NCI-H2171 treated with DMSO at 0.1 percent for 48 hours (cell line): ENCODE measurements around the gene NUDC.
"Not testable (repeated sequence)": the region's sequence is repeated elsewhere in the genome, so short reads cannot be mapped to it uniquely, and the experiment has no call there.

Source experiments
- DNase-seq: peaks from one replicate; lab custom pipeline; 2025; lab: John Stamatoyannopoulos, UW

Gene NUDC

GRCh38 chr1:26921540-26922430 is at the start of gene NUDC:
TSS of gene NUDC (plus strand) at chr1:26921743. CDS start at chr1:26921849, 106 bp downstream.
- DNase-seq, result peak; percentile 95

- not testable (repeated sequence) for DNase-seq
Measured at GRCh38 chr1:26873097-26873496, 48.4 kb upstream of the NUDC start.

GRCh38 chr1:26874896-26875295 is 46.6 kb upstream of the NUDC start:
- no peak for DNase-seq

GRCh38 chr1:26877326-26877725 is 44.2 kb upstream of the NUDC start:
- DNase-seq, result no peak

GRCh38 chr1:26879793-26880192 is 41.8 kb upstream of the NUDC start:
- DNase-seq, result no peak

GRCh38 chr1:26881611-26882010 is 39.9 kb upstream of the NUDC start:
- not testable (repeated sequence) for DNase-seq

GRCh38 chr1:26882696-26883463 is 38.7 kb upstream of the NUDC start:
- DNase-seq, result no peak

GRCh38 chr1:26887125-26887524 is 34.4 kb upstream of the NUDC start:
- peak; percentile 16 for DNase-seq

GRCh38 chr1:26888231-26888630 is 33.3 kb upstream of the NUDC start:
- DNase-seq, result no peak

- peak; percentile 75 for DNase-seq
Measured at GRCh38 chr1:26889551-26890466, 31.7 kb upstream of the NUDC start, which contains the start of gene GPN2. TSS of gene GPN2 (minus strand) at chr1:26890283. CDS start at chr1:26890096, 187 bp downstream.

GRCh38 chr1:26890467-26890796 is 31.1 kb upstream of the NUDC start:
- DNase-seq, result no peak

- DNase-seq, result no peak
Measured at GRCh38 chr1:26894263-26894662, 27.3 kb upstream of the NUDC start.

- no peak for DNase-seq
Measured at GRCh38 chr1:26897351-26897750, 24.2 kb upstream of the NUDC start.

GRCh38 chr1:26900001-26900814 is 21.3 kb upstream of the NUDC start, which contains the start of gene GPATCH3:
TSS of gene GPATCH3 (minus strand) at chr1:26900467. CDS start at chr1:26900442, 25 bp downstream.
- peak; percentile 95 for DNase-seq

- no peak for DNase-seq
Measured at GRCh38 chr1:26900815-26901511, 20.6 kb upstream of the NUDC start.

- no peak for DNase-seq
Measured at GRCh38 chr1:26907071-26907917, 14.2 kb upstream of the NUDC start.

GRCh38 chr1:26909951-26910342 is 11.6 kb upstream of the NUDC start:
- no peak for DNase-seq

GRCh38 chr1:26910343-26911160 is 11.0 kb upstream of the NUDC start:
- DNase-seq, result no peak
